ENCODE results near the gene PRPF40A.

Gene PRPF40A

GRCh38 chr2:152706477-152707021 lies 10.7 kb downstream of the PRPF40A start:
- TF ChIP-seq SNAI2 (CRISPR knock-in tag; IDR thresholded peaks at IDR 0.05) (no peak), PATZ1 (CRISPR knock-in tag; IDR thresholded peaks at IDR 0.05; ENCODE audit: borderline replicate concordance) (no peak), ZFP30 (CRISPR knock-in tag; IDR thresholded peaks at IDR 0.05) (no peak), ZFP3 (CRISPR knock-in tag; IDR thresholded peaks at IDR 0.05) (no peak), CSRNP3 (CRISPR knock-in tag; IDR thresholded peaks at IDR 0.05) (no peak), RARB (CRISPR knock-in tag; IDR thresholded peaks at IDR 0.05) (no peak), GLIS3 (CRISPR knock-in tag; IDR thresholded peaks at IDR 0.05) (no peak), ARNTL (CRISPR knock-in tag; IDR thresholded peaks at IDR 0.05; ENCODE audit: borderline replicate concordance, low read depth) (no peak), CREB5 (CRISPR knock-in tag; IDR thresholded peaks at IDR 0.05; ENCODE audit: low read depth) (no peak), ZC3H10 (CRISPR knock-in tag; IDR thresholded peaks at IDR 0.05) (no peak), ZNF8 (CRISPR knock-in tag; IDR thresholded peaks at IDR 0.05) (no peak), ZNF70 (CRISPR knock-in tag; IDR thresholded peaks at IDR 0.05) (no peak), ESRRG (CRISPR knock-in tag; IDR thresholded peaks at IDR 0.05) (no peak)
- ATAC-seq: no peak

- TF ChIP-seq PATZ1 (CRISPR knock-in tag; IDR thresholded peaks at IDR 0.05; ENCODE audit: borderline replicate concordance) (no peak), TSHZ2 (CRISPR knock-in tag; IDR thresholded peaks at IDR 0.05) (no peak), BACH2 (CRISPR knock-in tag; IDR thresholded peaks at IDR 0.05; ENCODE audit: borderline replicate concordance) (no peak), ZFP3 (CRISPR knock-in tag; IDR thresholded peaks at IDR 0.05) (no peak), POU6F1 (CRISPR knock-in tag; IDR thresholded peaks at IDR 0.05; ENCODE audit: borderline replicate concordance, low read depth) (no peak), GLIS3 (CRISPR knock-in tag; IDR thresholded peaks at IDR 0.05) (no peak), PPARA (CRISPR knock-in tag; IDR thresholded peaks at IDR 0.05; ENCODE audit: borderline replicate concordance) (no peak), OSR1 (CRISPR knock-in tag; IDR thresholded peaks at IDR 0.05) (no peak), ZNF565 (CRISPR knock-in tag; conservative IDR thresholded peaks at IDR 0.05; ENCODE audit: low read depth) (no peak), RARB (CRISPR knock-in tag; IDR thresholded peaks at IDR 0.05) (no peak), ISL1 (CRISPR knock-in tag; IDR thresholded peaks at IDR 0.05) (no peak), ZNF8 (CRISPR knock-in tag; IDR thresholded peaks at IDR 0.05) (no peak), ZC3H10 (CRISPR knock-in tag; IDR thresholded peaks at IDR 0.05) (no peak)
- ATAC-seq: no peak
These were observed 16.1 kb downstream of the PRPF40A start for GRCh38 chr2:152701198-152701597.
